HepG2 (cell line): ENCODE results near the gene POU1F1. TPM values are rescaled to one million over a fixed set of nuclear protein-coding genes. Genes with fewer than 3 reads are reported as not detected.

Experiments used
- ATAC-seq: fragments of 200-7000 bp; cut with Tn5 transposase; 3 replicates; pipeline ENCODE4 v1.9.1; 2020; ENCODE audit warnings: mild to moderate bottlenecking, moderate library complexity
- BruUV-seq: library from RNA; stranded (reverse); fragments of 400-500 nt; replicated peaks from 2 replicates; lab custom pipeline; 2021; lab: Mats Ljungman, UMichigan
- CTCF ChIA-PET: fragments of 300-600 bp; formaldehyde crosslinking; extraction: SDS; loops from one replicate; lab custom pipeline; 2021; ENCODE audit warnings: low total read pairs, inconsistent platforms, low intra/inter-chr PET ratio; lab: Yijun Ruan, JAX
- POLR2A ChIA-PET: fragments of 350-600 bp; sonication (Branson Sonifier 250); formaldehyde crosslinking; loops from one replicate; lab custom pipeline; 2020; ENCODE audit warnings: antibody characterized with exemption, inconsistent platforms; lab: Yijun Ruan, JAX
- DNase-seq: peaks from one replicate; pipeline ENCODE4 v3.0.0-alpha.2; 2015; ENCODE audit warnings: low spot score
- FAIRE-seq: peaks from 3 replicates; lab custom pipeline; 2011; peaks lifted over from hg19 to GRCh38; lab: Jason Lieb, UNC
- H2AFZ ChIP-seq: one replicate; pipeline ENCODE4 v1.6.1; 2011; ENCODE audit warnings: low read length, inconsistent platforms
- H3K27ac ChIP-seq: fragments of 300-600 bp; 3 replicates; pipeline ENCODE4 v1.8.0; 2011; ENCODE audit warnings: mixed run types, mild to moderate bottlenecking, mixed read lengths, low read length, inconsistent platforms; ENCODE audit not compliant: insufficient read depth; ENCODE audit errors: extremely low read length
- H3K27me3 ChIP-seq, 2 experiments: fragments of 200-600 bp in 1 of 2; 2 replicates in 1 of 2; 3 replicates in 1 of 2; pipeline versions ENCODE4 v1.6.0 to v1.8.0; 2011; ENCODE audit warnings: low read length in 2 of 2, mild to moderate bottlenecking in 2 of 2, moderate library complexity in 2 of 2, inconsistent platforms in 1 of 2; ENCODE audit not compliant: insufficient read depth in 2 of 2, control insufficient read depth in 1 of 2
- H3K36me3 ChIP-seq, 2 experiments: fragments of 200-600 bp in 1 of 2; replicated peaks in 1 of 2; 2 replicates in 1 of 2; 3 replicates in 1 of 2; pipeline versions ENCODE4 v1.5.1 to v1.8.0; 2011; ENCODE audit warnings: low read length in 2 of 2, inconsistent platforms in 1 of 2; ENCODE audit not compliant: insufficient read depth in 2 of 2, control insufficient read depth in 1 of 2
- H3K4me1 ChIP-seq: 2 replicates; pipeline ENCODE4 v1.5.1; 2012; ENCODE audit warnings: low read length, inconsistent platforms; ENCODE audit not compliant: insufficient read depth
- H3K4me2 ChIP-seq: 2 replicates; pipeline ENCODE4 v1.6.0; 2011; ENCODE audit warnings: low read depth, low read length, inconsistent platforms
- H3K4me3 ChIP-seq, 3 experiments: fragments of 200-600 bp in 1 of 3; sonication (generic), shearing (Covaris generic) in 1 of 3; replicated peaks in 1 of 3; 2 replicates each; pipeline ENCODE4 v1.5.1; 2011 to 2016; ENCODE audit warnings: low read length in 3 of 3, inconsistent platforms in 2 of 3, low read depth in 2 of 3, mild to moderate bottlenecking in 2 of 3, control low read depth in 1 of 3, mixed read lengths in 1 of 3; ENCODE audit not compliant: insufficient read depth in 1 of 3
- H3K79me2 ChIP-seq: one replicate; pipeline ENCODE4 v1.6.1; 2011; ENCODE audit warnings: low read length, inconsistent platforms; ENCODE audit not compliant: insufficient read depth
- H3K9ac ChIP-seq: 2 replicates; pipeline ENCODE4 v1.6.0; 2011; ENCODE audit warnings: mild to moderate bottlenecking, low read depth, low read length, inconsistent platforms; ENCODE audit not compliant: insufficient read depth
- H3K9me3 ChIP-seq: 2 replicates; pipeline ENCODE4 v1.5.1; 2012; ENCODE audit warnings: mild to moderate bottlenecking, low read length
- H4K20me1 ChIP-seq: 2 replicates; pipeline ENCODE4 v1.6.0; 2011; ENCODE audit warnings: inconsistent platforms, mild to moderate bottlenecking, low read length, moderate library complexity; ENCODE audit not compliant: insufficient read depth
- ATF7-NPFF ChIP-seq: sonication (generic); formaldehyde crosslinking; IDR thresholded peaks from 2 replicates; pipeline ENCODE4 v1.8.1; 2023; ENCODE audit warnings: mild to moderate bottlenecking, low read depth, missing genetic modification reagents, moderate library complexity
- GATAD1 ChIP-seq: IDR thresholded peaks from 2 replicates; pipeline ENCODE4 v1.6.1; 2016; ENCODE audit warnings: missing genetic modification reagents, missing compliant biosample characterization
- GLI4 ChIP-seq: sonication (generic); formaldehyde crosslinking; IDR thresholded peaks from 2 replicates; pipeline ENCODE4 v1.5.1; 2020; ENCODE audit warnings: missing genetic modification reagents, mild to moderate bottlenecking, moderate library complexity, borderline replicate concordance
- KMT2A ChIP-seq: sonication (generic); formaldehyde crosslinking; IDR thresholded peaks from 2 replicates; pipeline ENCODE4 v1.4.0; 2020; ENCODE audit warnings: missing genetic modification reagents
- MTA1 ChIP-seq: sonication (generic); formaldehyde crosslinking; IDR thresholded peaks from 2 replicates; pipeline ENCODE4 v1.4.0; 2020; ENCODE audit warnings: missing genetic modification reagents, mild to moderate bottlenecking, borderline replicate concordance
- NAIF1 ChIP-seq: sonication (generic); formaldehyde crosslinking; IDR thresholded peaks from 2 replicates; pipeline ENCODE4 v1.5.0; 2020; ENCODE audit warnings: mild to moderate bottlenecking, missing genetic modification reagents, borderline replicate concordance
- PHF8 ChIP-seq: sonication (generic); formaldehyde crosslinking; IDR thresholded peaks from 2 replicates; pipeline ENCODE4 v1.5.0; 2020; ENCODE audit warnings: missing genetic modification reagents
- TAF15 ChIP-seq: fragments of 200-400 bp; formaldehyde crosslinking; IDR thresholded peaks from one replicate; pipeline ENCODE4 v1.6.1; 2018; ENCODE audit warnings: mild to moderate bottlenecking, low read depth, low read length; ENCODE audit not compliant: poor library complexity, severe bottlenecking
- ZKSCAN8 ChIP-seq: IDR thresholded peaks from 2 replicates; pipeline ENCODE4 v1.6.1; 2016; ENCODE audit warnings: borderline replicate concordance, missing genetic modification reagents, missing compliant biosample characterization
- ZNF292 ChIP-seq: sonication (generic); formaldehyde crosslinking; IDR thresholded peaks from 2 replicates; pipeline ENCODE4 v1.8.1; 2022; ENCODE audit warnings: mild to moderate bottlenecking, low read depth, missing genetic modification reagents, borderline replicate concordance
- ZNF343 ChIP-seq: sonication (generic); formaldehyde crosslinking; IDR thresholded peaks from 2 replicates; pipeline ENCODE4 v1.4.0; 2020; ENCODE audit warnings: mild to moderate bottlenecking, missing genetic modification reagents
- ZNF430 ChIP-seq: sonication (generic); formaldehyde crosslinking; IDR thresholded peaks from 2 replicates; pipeline ENCODE4 v1.9.0; 2021; ENCODE audit warnings: mild to moderate bottlenecking, missing genetic modification reagents
- WGBS: methylation state at CpG from one replicate; pipeline ENCODE4 v1.1.6; 2017; ENCODE audit warnings: low lambda C conversion rate; 5-methylcytosine and 5-hydroxymethylcytosine counted together
- in situ Hi-C: cut with HindIII; loops from 2 replicates; pipeline ENCODE4 v1.10.0; 2017; ENCODE audit warnings: low pct_unique_long_range_greater_than_20kb; ENCODE audit not compliant: extremely low pct_ligation_motif_present
- intact Hi-C: fragments of 100-400 bp; cut with micrococcal nuclease; formaldehyde crosslinking; loops from one replicate; pipeline ENCODE4 v1.10.0; 2022; ENCODE audit not compliant: unreplicated experiment
- polyA plus RNA-seq, 8 experiments: library from polyadenylated mRNA; depleted of rRNA in 3 of 8; stranded (reverse) in 7 of 8; unstranded in 1 of 8; fragments of >200 nt; fragmentation: Illumina TruSeq in 4 of 8; extraction: Trizol in 4 of 8; gene quantifications; 2 replicates each; pipeline versions ENCODE4 v1.2.1 to v1.2.3, GENCODE V29; 2011 to 2016; ENCODE audit warnings: low read depth in 4 of 8, missing spikeins in 1 of 8, mixed read lengths in 1 of 8; ENCODE audit not compliant: insufficient read depth in 1 of 8
- total RNA-seq, 5 experiments: library from RNA; depleted of rRNA; stranded (reverse); fragments of >200 nt; fragmentation: Illumina TruSeq; extraction: Trizol; gene quantifications; 2 replicates each; pipeline ENCODE4 v1.2.3, GENCODE V29; 2016; ENCODE audit warnings: low read depth in 1 of 5
- TF ChIP-seq, protein P1 (sequence below): sonication (generic); formaldehyde crosslinking; IDR thresholded peaks from 2 replicates; pipeline ENCODE4 v1.4.0; 2020; ENCODE audit warnings: missing genetic modification reagents, mild to moderate bottlenecking, borderline replicate concordance
- TF ChIP-seq, protein P2 (sequence below): sonication (generic); formaldehyde crosslinking; IDR thresholded peaks from 2 replicates; pipeline ENCODE4 v1.4.0; 2020; ENCODE audit warnings: missing genetic modification reagents, borderline replicate concordance
- TF ChIP-seq, protein P3 (sequence below): sonication (generic); formaldehyde crosslinking; IDR thresholded peaks from 2 replicates; pipeline ENCODE4 v1.8.0; 2022; ENCODE audit warnings: mild to moderate bottlenecking, missing genetic modification reagents; ENCODE audit not compliant: insufficient replicate concordance

The POU1F1 gene
- total and polyA plus RNA-seq, 2 of the 13 experiments (the other 11 are each of a cell fraction or from before 2014, with no cell fraction given): not detected

DNA sequence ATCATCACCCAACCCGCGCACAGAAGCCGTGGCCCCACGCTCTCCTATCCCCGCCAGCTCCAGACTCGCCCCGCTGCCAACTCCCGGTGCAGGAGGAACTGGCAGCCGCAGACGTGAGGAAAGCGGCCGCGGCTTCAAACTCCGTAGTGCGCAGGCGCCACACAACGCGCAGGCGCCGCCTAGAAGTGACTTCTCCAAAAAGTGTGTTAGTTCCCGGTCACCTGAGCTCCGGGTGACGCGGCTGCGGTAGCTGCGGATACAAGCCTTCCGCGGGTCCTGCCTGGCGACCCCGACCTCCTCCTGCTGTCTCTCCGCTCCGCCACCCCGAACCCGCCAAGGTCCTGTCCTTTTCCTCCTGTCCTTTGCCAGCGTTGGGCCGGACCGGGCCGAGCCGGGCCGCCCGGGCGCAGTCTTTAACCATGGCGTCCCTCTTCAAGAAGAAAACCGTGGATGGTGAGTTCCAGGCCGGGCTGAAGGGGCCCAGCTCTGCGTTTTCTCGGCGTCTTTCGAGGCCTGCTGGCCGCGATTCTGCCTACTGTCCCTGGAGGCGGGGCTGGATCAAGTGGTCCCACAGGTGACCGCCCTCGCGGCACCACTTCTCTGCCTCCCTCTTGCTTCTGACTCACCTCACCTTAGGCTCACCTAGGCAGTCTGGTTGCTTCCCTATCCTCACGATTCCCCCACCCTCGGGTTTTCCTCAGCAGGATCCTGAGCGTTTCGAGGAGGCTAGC is 49.1 kb downstream of the POU1F1 start, which contains the start of gene CHMP2B:
Gene CHMP2B, plus strand, starts transcription at position 206 of the 731 bp plus-strand sequence. Its CDS starts 214 bp downstream, at position 420.
- in situ Hi-C loops: no loop called here
- Histone ChIP-seq H3K4me1 (peaks cover 24% of the 10 kb centered on the region), H3K4me3 (peak within 1 kb of the TSS; percentile 78 to 97 (median 88)), H4K20me1 (no peaks in the 10 kb centered on the region), H2AFZ (peak within 1 kb of the TSS; percentile 95), H3K27me3 (no peaks in the 10 kb centered on the region; a peak in 1 of 5 replicates), H3K9me3 (no peaks in the 10 kb centered on the region), H3K4me2 (peak within 1 kb of the TSS; percentile 86), H3K79me2 (peaks cover 48% of the 10 kb centered on the region), H3K9ac (peak within 1 kb of the TSS; percentile 88), H3K27ac (peak within 1 kb of the TSS; percentile 76), H3K36me3 (peaks cover 1 to 5% of the 10 kb centered on the region in 2 experiments; a peak in 2 of 5 replicates)
- intact Hi-C loops: loop anchor here (5.0 kb wide), 1 partner anchor 60 kb away; no protein-coding TSS in a partner anchor
- BruUV-seq: no TSS peak
- FAIRE-seq (no peak), ATAC-seq (peak; percentile 97), DNase-seq (peak; percentile 81)
- ChIA-PET POLR2A (interaction anchor here (1.3 kb wide), 1 partner anchor 18 kb away, joined by 4 read pairs; no protein-coding TSS in a partner anchor), CTCF (no interaction called here)
- WGBS: 2% methylated on average over 21 of the region's 59 CpGs
- TF ChIP-seq, protein P1, sequence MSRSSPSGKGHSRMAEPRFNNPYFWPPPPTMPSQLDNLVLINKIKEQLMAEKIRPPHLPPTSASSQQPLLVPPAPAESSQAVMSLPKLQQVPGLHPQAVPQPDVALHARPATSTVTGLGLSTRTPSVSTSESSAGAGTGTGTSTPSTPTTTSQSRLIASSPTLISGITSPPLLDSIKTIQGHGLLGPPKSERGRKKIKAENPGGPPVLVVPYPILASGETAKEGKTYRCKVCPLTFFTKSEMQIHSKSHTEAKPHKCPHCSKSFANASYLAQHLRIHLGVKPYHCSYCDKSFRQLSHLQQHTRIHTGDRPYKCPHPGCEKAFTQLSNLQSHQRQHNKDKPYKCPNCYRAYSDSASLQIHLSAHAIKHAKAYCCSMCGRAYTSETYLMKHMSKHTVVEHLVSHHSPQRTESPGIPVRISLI (CRISPR knock-in tag): 0 out of 2 replicates have a peak, but pooled peaks have one; percentile 17
- TF ChIP-seq GLI4 (CRISPR knock-in tag) (peak; percentile 70; the same call in 1 of the 2 replicates), ZNF292 (CRISPR knock-in tag) (0 out of 2 replicates have a peak, but pooled peaks have one; percentile 21), ATF7-NPFF (CRISPR knock-in tag) (peak; percentile 62; the same call in 1 of the 2 replicates), ZNF343 (peak; percentile 48; the same call in 1 of the 2 replicates), MTA1 (CRISPR knock-in tag) (peak; percentile 68; the same call in 1 of the 2 replicates), PHF8 (CRISPR knock-in tag) (peak; percentile 93), KMT2A (CRISPR knock-in tag) (peak; percentile 73; the same call in 1 of the 2 replicates), TAF15 (no peak), NAIF1 (CRISPR knock-in tag) (peak; percentile 12; the same call in 1 of the 2 replicates), ZNF430 (CRISPR knock-in tag) (0 out of 2 replicates have a peak, but pooled peaks have one; percentile 31), ZKSCAN8 (CRISPR knock-in tag) (no peak), GATAD1 (peak; percentile 67)
- TF ChIP-seq, protein P2, sequence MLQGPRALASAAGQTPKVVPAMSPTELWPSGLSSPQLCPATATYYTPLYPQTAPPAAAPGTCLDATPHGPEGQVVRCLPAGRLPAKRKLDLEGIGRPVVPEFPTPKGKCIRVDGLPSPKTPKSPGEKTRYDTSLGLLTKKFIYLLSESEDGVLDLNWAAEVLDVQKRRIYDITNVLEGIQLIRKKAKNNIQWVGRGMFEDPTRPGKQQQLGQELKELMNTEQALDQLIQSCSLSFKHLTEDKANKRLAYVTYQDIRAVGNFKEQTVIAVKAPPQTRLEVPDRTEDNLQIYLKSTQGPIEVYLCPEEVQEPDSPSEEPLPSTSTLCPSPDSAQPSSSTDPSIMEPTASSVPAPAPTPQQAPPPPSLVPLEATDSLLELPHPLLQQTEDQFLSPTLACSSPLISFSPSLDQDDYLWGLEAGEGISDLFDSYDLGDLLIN (CRISPR knock-in tag): 0 out of 2 replicates have a peak, but pooled peaks have one; percentile 37
- TF ChIP-seq, protein P3, sequence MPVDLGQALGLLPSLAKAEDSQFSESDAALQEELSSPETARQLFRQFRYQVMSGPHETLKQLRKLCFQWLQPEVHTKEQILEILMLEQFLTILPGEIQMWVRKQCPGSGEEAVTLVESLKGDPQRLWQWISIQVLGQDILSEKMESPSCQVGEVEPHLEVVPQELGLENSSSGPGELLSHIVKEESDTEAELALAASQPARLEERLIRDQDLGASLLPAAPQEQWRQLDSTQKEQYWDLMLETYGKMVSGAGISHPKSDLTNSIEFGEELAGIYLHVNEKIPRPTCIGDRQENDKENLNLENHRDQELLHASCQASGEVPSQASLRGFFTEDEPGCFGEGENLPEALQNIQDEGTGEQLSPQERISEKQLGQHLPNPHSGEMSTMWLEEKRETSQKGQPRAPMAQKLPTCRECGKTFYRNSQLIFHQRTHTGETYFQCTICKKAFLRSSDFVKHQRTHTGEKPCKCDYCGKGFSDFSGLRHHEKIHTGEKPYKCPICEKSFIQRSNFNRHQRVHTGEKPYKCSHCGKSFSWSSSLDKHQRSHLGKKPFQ: peak; percentile 33
